Glutamatergic neuron (in vitro differentiated cells): Measurements from ENCODE around the gene ZFYVE21. TPM values are rescaled to one million over a fixed set of nuclear protein-coding genes. Genes with fewer than 3 reads are reported as not detected.

ENCODE experiments used
- DNase-seq: peaks from one replicate; pipeline ENCODE4 v3.0.0; 2022
- H3K27ac Mint-ChIP-seq: one replicate; pipeline ENCODE4 v1.8.0; 2020; ENCODE audit warnings: mild to moderate bottlenecking, mixed read lengths, inconsistent platforms; ENCODE audit not compliant: unreplicated experiment
- H3K27me3 Mint-ChIP-seq: one replicate; pipeline ENCODE4 v1.8.0; 2020; ENCODE audit warnings: mild to moderate bottlenecking, moderate library complexity, mixed read lengths, inconsistent platforms; ENCODE audit not compliant: unreplicated experiment
- H3K36me3 Mint-ChIP-seq: one replicate; pipeline ENCODE4 v1.8.0; 2020; ENCODE audit warnings: mild to moderate bottlenecking, mixed read lengths, inconsistent platforms; ENCODE audit not compliant: unreplicated experiment
- H3K4me1 Mint-ChIP-seq: one replicate; pipeline ENCODE4 v1.8.0; 2020; ENCODE audit warnings: mild to moderate bottlenecking, low read depth, mixed read lengths, inconsistent platforms; ENCODE audit not compliant: unreplicated experiment
- H3K4me3 Mint-ChIP-seq: one replicate; pipeline ENCODE4 v1.8.0; 2020; ENCODE audit warnings: mild to moderate bottlenecking, mixed read lengths, inconsistent platforms; ENCODE audit not compliant: unreplicated experiment
- H3K9me3 Mint-ChIP-seq: one replicate; pipeline ENCODE4 v1.8.0; 2020; ENCODE audit warnings: mild to moderate bottlenecking, moderate library complexity, mixed read lengths, inconsistent platforms; ENCODE audit not compliant: unreplicated experiment
- CTCF ChIP-seq: fragments of 200-600 bp; sonication (generic); IDR thresholded peaks from one replicate; pipeline ENCODE4 v1.5.0; 2021; ENCODE audit not compliant: partially characterized antibody, unreplicated experiment
- total RNA-seq: library from RNA; stranded (reverse); fragmentation: NEBNext Ultra II Directional; extraction: Animal tissue kit (Norgen Biotek cat#: 25700); gene quantifications from one replicate; pipeline ENCODE4 v1.2.1, GENCODE V29; 2021; ENCODE audit not compliant: unreplicated experiment

Gene ZFYVE21
- total RNA-seq, 1 donor from 2014 or later, result 49.1 TPM

DNA sequence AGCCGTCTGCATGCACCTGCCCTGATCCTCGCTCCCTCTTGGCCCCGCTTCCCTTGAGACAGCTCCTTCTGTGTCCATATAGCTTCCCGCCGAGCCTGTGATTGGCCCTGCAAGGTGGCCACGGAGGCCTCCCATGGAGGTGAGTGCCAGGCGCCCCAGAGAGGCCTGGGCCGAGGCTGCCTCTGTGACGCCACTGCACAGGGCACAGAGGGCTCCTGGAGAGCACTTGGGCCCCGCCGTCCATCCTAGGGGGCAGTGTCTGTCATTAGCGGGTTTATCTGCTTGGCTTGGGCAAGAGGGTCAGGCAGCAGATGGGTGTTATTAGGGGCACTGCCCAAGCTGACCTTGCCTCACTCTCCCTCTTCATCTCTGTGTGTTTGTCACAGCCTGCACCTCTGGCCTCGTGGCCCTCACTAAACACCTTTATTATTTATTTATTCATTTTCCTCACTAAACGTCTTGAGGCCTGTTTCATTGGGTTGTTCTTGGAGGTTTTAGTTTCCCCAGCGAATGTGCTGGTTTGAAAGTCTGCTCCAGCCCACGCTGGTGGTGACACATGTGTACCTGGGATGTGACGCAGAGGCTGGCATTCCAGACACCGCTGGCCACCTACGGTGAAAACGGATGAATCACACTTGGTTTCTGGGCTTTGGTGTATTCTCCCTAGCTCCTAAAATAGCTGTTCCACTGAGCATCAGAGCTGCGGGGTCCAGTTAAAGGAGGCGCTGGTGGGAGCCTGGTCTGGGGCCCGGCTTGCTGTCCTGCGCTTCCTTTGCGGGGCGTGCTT, 5.9 kb downstream of the ZFYVE21 start:
- H3K27ac Mint-ChIP-seq, result no peak overlapping the region
- peaks cover 9% of the 10 kb centered on the region for H3K9me3 Mint-ChIP-seq
- H3K4me3 Mint-ChIP-seq, result no peak overlapping the region
- DNase-seq, result no peak
- no peak for TF ChIP-seq CTCF
- H3K36me3 Mint-ChIP-seq, result peaks cover 9% of the 10 kb centered on the region
- H3K4me1 Mint-ChIP-seq, result peaks cover 28% of the 10 kb centered on the region
- peaks cover 9% of the 10 kb centered on the region for H3K27me3 Mint-ChIP-seq

- no peak for DNase-seq
- peaks cover 2% of the 10 kb centered on the region for H3K27me3 Mint-ChIP-seq
- H3K4me1 Mint-ChIP-seq, result peaks cover 16% of the 10 kb centered on the region
- no peak for TF ChIP-seq CTCF
- peaks cover 3% of the 10 kb centered on the region for H3K36me3 Mint-ChIP-seq
- no peak overlapping the region for H3K4me3 Mint-ChIP-seq
- H3K27ac Mint-ChIP-seq, result no peak overlapping the region
- peaks cover 5% of the 10 kb centered on the region for H3K9me3 Mint-ChIP-seq
Measured at GRCh38 chr14:103723748-103724081, 8.1 kb downstream of the ZFYVE21 start.

DNA sequence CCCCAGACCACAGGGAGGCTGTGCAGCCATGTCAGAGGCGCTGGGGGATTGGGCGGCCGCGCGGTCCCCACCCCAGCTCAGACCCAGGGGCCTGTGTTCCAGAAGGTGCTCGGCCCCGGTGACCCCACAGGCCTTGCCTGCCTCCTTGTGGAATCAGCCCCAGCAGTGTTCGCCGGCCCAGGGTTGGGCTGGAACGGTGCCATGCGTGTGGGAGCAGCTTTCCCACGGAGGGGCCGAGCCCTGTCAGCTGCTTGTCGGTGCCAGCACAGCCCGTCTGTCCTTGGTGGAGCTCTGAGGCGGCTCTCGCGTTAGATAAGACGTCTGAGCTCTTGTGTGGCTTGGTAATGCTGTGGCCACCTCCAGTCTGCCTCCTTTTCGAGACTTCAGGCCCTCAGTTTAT, 8.5 kb downstream of the ZFYVE21 start:
- no peak for TF ChIP-seq CTCF
- Mint-ChIP-seq H3K36me3 (peaks cover 3% of the 10 kb centered on the region), H3K4me3 (no peak overlapping the region), H3K4me1 (peaks cover 14% of the 10 kb centered on the region), H3K27me3 (peaks cover 2% of the 10 kb centered on the region), H3K9me3 (peaks cover 5% of the 10 kb centered on the region), H3K27ac (no peak overlapping the region)
- no peak for DNase-seq

- DNase-seq, result no peak
- peaks cover 3% of the 10 kb centered on the region for H3K36me3 Mint-ChIP-seq
- no peak for TF ChIP-seq CTCF
- no peak overlapping the region for H3K27ac Mint-ChIP-seq
- H3K27me3 Mint-ChIP-seq, result peaks cover 2% of the 10 kb centered on the region
- H3K9me3 Mint-ChIP-seq, result peaks cover 1% of the 10 kb centered on the region
- peaks cover 10% of the 10 kb centered on the region for H3K4me1 Mint-ChIP-seq
- H3K4me3 Mint-ChIP-seq, result no peak overlapping the region
Measured at GRCh38 chr14:103725001-103725682, 9.5 kb downstream of the ZFYVE21 start.
